ENCODE measurements around the gene CAPRIN1. TPM values are rescaled to one million over a fixed set of nuclear protein-coding genes. Genes with fewer than 3 reads are reported as not detected.
"Not testable (repeated sequence)": the region's sequence is repeated elsewhere in the genome, so short reads cannot be mapped to it uniquely, and the experiment has no call there.

The CAPRIN1 gene
- polyA plus RNA-seq, 10 donors = 126 to 178 (median 157) TPM

- no peak for DNase-seq
Measured at GRCh38 chr11:34049028-34049427, 2.5 kb upstream of the CAPRIN1 start.

- DNase-seq = peak in 1 of 3 donors; percentile 41
Measured at GRCh38 chr11:34050581-34051348, 766 bp upstream of the CAPRIN1 start.

- DNase-seq = peak; percentile 93 to 97 (median 97)
Measured at GRCh38 chr11:34052036-34052607, 591 bp downstream of the CAPRIN1 start.

GRCh38 chr11:34052608-34053160 is 1.2 kb downstream of the CAPRIN1 start:
- DNase-seq = peak in 1 of 3 donors; percentile 24

DNA sequence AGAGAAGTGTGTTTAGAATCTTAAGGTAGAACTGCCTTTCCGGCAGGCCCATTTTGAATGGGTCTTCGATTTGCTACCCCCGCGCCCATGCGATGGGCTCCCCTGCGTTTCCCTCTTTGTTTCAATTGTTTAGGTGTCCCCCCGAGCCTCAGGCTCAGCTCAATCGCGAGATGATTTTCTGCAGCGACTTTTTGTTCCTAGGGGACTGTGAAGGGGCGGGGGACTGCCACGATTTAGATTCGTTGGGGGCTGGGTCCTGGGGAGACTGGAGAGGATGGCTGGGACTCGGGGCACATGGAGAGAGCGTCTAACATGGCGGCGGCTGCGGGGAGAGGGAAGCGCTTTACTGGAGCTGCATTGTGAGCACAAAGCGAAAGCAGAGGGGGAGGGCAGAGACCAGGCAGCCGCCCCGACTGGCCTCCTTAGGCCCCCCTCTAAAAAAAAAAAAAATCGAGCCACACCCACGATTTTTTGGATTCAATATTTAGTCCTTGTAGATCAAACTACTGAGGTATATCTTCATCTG is 1.7 kb downstream of the CAPRIN1 start:
- peak; percentile 78 to 91 (median 79) for DNase-seq

GRCh38 chr11:34054351-34054750 is 2.8 kb downstream of the CAPRIN1 start:
- not testable (repeated sequence) for DNase-seq

- DNase-seq = no peak
Measured at GRCh38 chr11:34055218-34056000, 3.9 kb downstream of the CAPRIN1 start.

- no peak for DNase-seq
Measured at GRCh38 chr11:34056672-34057071, 5.1 kb downstream of the CAPRIN1 start.

- DNase-seq = no peak
Measured at GRCh38 chr11:34063061-34063795, 11.7 kb downstream of the CAPRIN1 start.

- DNase-seq = no peak
Measured at GRCh38 chr11:34064291-34064690, 12.8 kb downstream of the CAPRIN1 start.

DNA sequence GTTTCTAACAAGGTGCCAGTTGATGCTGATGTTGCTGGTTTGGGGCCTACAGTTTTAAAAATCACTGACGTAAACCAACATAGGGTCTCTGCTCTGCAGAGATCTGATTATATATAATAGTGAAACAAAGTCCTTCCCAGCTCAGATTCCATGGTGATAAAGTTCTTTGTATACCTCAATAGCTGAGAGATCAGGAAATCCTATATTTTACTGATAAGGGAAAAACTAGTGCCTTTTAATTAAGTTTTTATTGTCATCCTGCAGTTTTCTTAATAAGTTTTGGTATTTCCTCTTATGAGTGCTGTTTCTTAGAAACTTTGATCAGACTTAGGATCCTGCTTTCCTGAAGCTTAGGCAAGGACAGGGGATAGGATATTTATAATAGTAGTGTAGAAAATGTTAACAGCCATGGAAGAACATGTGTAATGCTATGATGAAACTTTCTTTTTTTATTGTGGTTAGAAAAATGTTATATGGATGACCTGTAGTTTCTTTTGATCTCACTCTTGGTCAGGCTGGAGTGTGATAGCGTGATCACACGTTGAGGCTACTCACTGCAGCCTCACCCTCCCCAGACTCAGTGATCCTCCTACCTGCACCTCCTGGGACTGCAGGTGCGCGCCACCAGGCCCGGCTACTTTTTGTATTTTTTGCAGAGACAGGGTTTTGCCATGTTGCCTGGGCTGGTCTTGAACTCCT is 14.1 kb downstream of the CAPRIN1 start:
- DNase-seq = no peak

- not testable (repeated sequence) for DNase-seq
Measured at GRCh38 chr11:34066766-34067165, 15.2 kb downstream of the CAPRIN1 start.

DNA sequence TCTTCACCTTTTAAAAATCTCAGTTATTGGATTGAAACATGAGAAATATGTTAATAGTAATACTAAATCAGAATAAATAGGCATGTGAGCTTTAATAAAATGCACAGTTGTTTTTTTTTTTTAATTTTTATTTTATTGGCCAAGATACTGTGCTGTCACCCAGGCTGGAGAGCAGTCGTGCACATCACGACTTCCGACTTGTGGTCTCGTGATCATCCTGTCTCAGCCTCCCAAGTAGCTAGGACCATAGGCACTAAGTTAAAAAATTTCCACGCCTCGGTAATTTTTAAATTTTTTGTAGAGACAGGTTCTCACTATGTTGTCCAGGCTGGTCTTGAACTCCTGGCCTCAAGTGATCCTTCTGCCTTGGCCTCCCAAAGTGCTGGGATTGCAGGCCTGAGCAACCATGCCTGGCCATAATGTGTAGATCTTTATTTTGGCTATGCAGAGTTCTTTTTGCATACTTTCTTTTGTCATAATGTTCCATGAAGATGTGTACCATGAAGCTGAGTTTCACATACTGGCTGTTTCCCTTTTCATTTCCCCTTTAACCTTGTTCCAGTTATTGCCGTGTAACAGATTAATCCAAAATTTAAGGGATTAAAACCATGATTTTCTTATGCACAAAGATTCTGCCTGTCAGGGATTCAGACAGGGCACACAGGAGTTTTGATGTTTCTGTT is 16.0 kb downstream of the CAPRIN1 start:
- no peak for DNase-seq

DNA sequence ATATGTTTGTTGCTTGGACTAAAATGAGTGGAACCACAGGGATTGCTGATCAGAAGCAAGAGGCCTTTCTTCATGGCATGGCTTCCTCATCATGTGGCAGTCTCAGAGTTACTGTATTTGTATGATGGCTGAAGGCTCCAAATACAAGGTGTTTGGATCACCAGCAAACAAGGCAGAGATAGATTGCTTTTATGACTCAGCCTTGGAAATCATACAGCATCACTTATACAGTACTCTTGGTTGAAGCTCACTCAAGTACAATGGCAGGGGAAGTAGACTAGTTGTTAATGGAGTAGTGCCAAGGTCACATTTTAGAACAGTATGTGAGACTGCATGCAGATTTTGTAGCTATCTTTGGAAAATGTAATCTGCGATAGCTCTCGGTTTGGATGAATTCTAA is 16.6 kb downstream of the CAPRIN1 start:
- peak in 2 of 3 donors; percentile 6 to 9 for DNase-seq

GRCh38 chr11:34071306-34071705 is 19.8 kb downstream of the CAPRIN1 start:
- DNase-seq = not testable (repeated sequence)

- no peak for DNase-seq
Measured at GRCh38 chr11:34072041-34072440, 20.5 kb downstream of the CAPRIN1 start.

DNA sequence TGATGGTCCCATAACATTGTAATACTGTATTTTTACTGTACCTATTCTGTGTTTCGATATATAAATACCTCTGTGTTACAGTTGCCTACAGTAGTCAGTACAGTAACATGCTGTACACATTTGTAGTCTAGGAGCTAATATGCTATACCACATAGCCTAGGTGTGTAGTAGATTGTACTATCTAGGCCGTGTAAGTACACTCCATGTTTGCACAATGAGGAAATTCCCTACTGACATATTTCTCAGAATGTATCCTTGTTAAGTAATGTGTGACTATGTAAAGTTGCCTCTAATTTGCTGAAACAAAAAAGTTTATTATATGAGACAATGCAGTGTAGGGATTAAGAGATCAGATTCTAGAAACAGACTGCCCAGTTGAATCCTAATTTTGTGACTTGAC is 21.3 kb downstream of the CAPRIN1 start:
- no peak for DNase-seq

DNA sequence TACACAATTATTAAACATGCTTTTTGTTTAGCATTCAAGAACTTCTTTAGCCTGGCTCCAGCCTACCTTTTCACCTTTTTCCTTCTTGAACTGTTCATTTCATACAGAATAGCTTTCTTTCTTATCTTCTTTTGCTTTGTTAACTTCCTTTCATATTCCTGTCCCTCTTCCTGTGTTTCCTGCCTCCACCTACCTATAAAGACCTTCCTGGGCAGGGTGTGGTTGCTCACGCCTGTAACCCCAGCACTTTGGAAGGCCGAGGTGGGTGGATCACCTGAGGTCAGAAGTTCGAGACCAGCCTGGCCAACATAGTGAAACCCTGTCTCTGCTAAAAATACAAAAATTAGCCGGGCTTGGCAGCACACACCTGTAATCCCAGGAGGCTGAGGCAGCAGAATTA is 22.9 kb downstream of the CAPRIN1 start:
- DNase-seq = no peak

DNA sequence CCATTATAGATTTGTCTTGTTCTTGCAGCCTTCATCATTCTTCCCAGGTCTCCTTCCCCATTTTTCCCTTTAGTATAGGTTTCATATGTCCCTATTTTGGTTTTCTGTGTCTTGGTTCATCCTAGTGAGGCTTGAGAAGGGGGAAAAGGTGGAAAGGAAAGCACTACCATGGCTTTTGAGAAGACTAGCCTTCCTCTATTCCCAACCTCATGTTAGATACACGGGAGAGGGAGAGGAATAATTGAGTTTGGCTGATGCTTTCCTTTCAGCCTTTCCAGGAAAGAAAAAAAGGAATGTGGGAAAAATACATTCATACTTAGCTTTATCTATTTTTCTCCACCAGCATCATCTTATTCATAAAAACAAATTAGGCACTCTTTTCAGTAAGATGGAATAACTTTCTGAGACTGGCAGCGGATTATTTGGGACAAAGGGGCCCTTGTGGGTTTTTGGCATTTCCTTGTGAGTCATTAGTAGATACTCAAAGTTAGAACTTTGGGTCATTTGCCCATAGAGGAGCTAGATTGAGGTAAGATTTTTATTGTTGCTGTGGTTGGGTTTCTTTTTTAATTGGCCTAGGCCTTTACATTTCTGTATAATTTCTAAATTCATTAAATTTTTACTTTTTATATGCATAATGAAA is 23.8 kb downstream of the CAPRIN1 start:
- DNase-seq = peak in 1 of 3 donors; percentile 33

DNA sequence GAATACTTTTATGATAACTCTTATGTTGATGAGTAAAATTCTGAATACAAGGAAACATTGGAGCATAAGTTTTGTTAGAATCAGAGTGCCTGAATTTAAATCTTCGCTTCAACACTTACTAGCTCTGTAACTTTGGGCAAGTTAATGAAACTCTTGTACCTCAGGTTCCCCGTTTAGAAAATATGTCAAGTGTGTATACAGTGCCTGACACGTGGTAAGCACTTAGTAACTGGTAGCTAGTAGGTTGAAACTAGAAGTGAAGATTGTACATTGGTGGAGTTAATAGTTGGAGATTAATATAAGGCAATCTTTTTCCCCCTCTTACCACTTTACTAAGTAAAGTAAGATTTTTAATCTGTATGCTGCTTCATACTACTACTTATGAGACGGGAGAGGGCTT is 29.1 kb downstream of the CAPRIN1 start:
- DNase-seq = no peak
